Hematopoietic multipotent progenitor cell treated with erythropoietin and hydrocortisone succinate and interleukin-3 and kit ligand, for 17 days (in vitro differentiated cells): ENCODE results near the gene DPP4.

Experiments used
- DNase-seq: peaks from one replicate; pipeline ENCODE4 v3.0.0-alpha.2; 2015; ENCODE audit warnings: low spot score

The DPP4 gene

GRCh38 chr2:162017233-162017632 lies 56.8 kb downstream of the DPP4 start:
- DNase-seq, result no peak

GRCh38 chr2:162016080-162016479 lies 57.9 kb downstream of the DPP4 start:
- DNase-seq, result no peak

- no peak for DNase-seq
These were observed 59.3 kb downstream of the DPP4 start for GRCh38 chr2:162014751-162015150.

- no peak for DNase-seq
These were observed 60.2 kb downstream of the DPP4 start for GRCh38 chr2:162013514-162014475.

- no peak for DNase-seq
These were observed 61.4 kb downstream of the DPP4 start for GRCh38 chr2:162012565-162013058.

- DNase-seq, result no peak
These were observed 62.1 kb downstream of the DPP4 start for GRCh38 chr2:162011706-162012564.

GRCh38 chr2:162009543-162009942 lies 64.5 kb downstream of the DPP4 start:
- no peak for DNase-seq

- peak; percentile 6 for DNase-seq
These were observed 66.5 kb downstream of the DPP4 start for GRCh38 chr2:162007447-162008040.

- DNase-seq, result no peak
These were observed 67.7 kb downstream of the DPP4 start for GRCh38 chr2:162006337-162006736.

GRCh38 chr2:162004031-162004430 lies 70.0 kb downstream of the DPP4 start:
- no peak for DNase-seq

- no peak for DNase-seq
These were observed 71.3 kb downstream of the DPP4 start for GRCh38 chr2:162002623-162003235.

- DNase-seq, result no peak
These were observed 73.6 kb downstream of the DPP4 start for GRCh38 chr2:162000431-162000830.

- DNase-seq, result no peak
These were observed 74.7 kb downstream of the DPP4 start for GRCh38 chr2:161999321-161999720.

- DNase-seq, result no peak
These were observed 75.2 kb downstream of the DPP4 start for GRCh38 chr2:161998857-161999256.

GRCh38 chr2:161997916-161998471 lies 76.0 kb downstream of the DPP4 start:
- DNase-seq, result no peak

- no peak for DNase-seq
These were observed 78.4 kb downstream of the DPP4 start for GRCh38 chr2:161995553-161996016.

GRCh38 chr2:161994761-161995520 lies 79.1 kb downstream of the DPP4 start:
- DNase-seq, result no peak

GRCh38 chr2:161992531-161992930 lies 81.5 kb downstream of the DPP4 start:
- DNase-seq, result no peak

- DNase-seq, result no peak
These were observed 82.0 kb downstream of the DPP4 start for GRCh38 chr2:161991991-161992390.

GRCh38 chr2:161990741-161991140 lies 83.3 kb downstream of the DPP4 start:
- no peak for DNase-seq

- no peak for DNase-seq
These were observed 84.0 kb downstream of the DPP4 start for GRCh38 chr2:161990036-161990435.
